Stimulated activated CD8-positive, alpha-beta memory T cell treated with anti-CD3 and anti-CD28 coated beads, Interleukin-7, amount 100 ng/mL, for 24 hours (primary cell): ENCODE data around the gene PRIMA1.
"Not testable (repeated sequence)": the region's sequence is repeated elsewhere in the genome, so short reads cannot be mapped to it uniquely, and the experiment has no call there.

Experiments
- DNase-seq: peaks from one replicate; pipeline ENCODE4 v3.0.0-alpha.2; 2020; ENCODE audit warnings: low read depth

The PRIMA1 gene

DNA sequence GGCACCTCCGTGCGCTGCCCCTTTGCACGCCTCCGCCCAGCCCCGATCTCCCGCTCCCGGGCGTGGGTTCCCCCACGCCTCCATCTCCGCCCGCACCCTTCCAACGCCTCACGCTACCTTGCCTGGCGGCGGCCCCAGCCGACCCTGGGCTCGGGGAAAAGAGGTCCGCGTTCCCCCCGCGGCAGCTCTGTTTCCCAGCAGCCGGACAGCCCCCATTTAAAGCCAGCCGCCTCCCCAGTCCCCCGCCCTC is at the start of gene PRIMA1:
TSS of gene PRIMA1 (minus strand) at position 193 of the 250 bp plus-strand sequence. CDS start 767 bp downstream, outside the sequence.
- no peak for DNase-seq

GRCh38 chr14:93834699-93835371 is 46.5 kb upstream of the PRIMA1 start:
- no peak for DNase-seq

DNA sequence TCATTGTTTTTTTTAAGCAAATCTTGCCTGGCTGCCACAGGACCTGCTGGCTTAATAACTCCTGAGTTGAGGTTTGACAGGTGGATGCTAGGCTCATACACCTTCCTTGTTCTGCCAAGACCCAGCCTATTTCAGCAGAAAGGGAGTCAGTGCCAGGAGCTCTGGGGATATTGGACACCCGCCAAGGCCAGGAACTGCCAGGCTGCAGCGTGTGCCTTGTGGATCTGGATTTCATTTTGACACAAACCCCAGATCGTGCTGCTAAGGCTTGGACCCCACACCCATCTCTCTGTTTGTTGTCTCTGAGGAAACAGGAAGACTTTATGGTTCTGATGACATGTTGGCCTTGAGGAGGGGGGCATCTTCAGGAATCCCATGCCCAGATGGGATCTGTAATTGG is 44.4 kb upstream of the PRIMA1 start:
- no peak for DNase-seq

DNA sequence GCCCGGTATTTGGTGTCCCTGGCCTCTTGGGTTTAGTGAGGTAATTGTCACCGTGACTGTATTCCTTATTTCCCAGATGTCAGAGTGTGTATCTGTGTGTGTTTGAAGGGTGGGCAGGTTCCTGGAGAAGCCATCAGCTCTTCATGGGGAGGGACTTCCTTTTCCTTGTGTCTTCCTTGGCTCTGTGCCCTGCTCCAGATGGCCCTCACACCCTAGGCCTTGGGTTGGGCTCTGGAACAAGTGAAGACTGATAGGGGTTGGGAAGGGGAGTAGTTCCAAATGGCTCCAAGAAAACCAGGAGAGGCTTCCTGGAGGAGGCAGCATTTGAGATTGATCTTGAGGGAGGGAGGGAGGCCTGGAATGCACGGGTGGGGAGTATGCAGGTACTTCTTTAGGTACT is 43.8 kb upstream of the PRIMA1 start:
- DNase-seq, result no peak

DNA sequence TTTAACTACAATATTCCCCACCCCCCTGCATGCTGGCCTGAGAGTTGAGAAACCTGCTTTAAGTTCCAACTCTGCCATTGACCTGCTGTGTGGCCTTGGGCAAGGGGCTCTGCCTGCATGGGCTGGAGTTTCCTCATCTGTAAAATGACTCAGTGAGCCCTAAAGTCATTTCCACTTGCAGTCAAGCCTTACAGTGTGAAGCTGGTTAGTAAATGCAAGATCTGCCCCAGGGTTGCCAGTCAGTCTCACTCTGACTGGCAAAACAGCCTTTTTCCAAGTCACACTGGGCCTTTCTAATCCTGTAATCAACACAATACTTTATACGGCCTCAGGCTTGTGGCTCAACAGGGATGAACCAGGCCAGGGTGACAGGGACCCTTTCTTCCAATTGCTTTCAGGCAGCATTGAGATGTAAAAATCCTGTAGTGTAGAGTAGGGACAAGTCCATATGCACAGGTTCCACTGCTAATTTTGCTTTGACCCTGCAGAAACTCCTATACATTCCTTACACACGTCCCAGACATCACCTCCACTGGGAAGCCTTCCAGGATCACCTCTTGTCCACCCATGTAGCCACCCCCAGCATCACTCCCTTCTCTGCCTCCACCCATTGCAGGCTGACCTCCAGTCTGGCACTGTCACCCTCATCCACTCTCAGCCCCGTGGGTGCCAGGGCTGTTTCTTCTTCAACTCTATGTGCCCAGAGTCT is 42.6 kb upstream of the PRIMA1 start:
- no peak for DNase-seq

DNA sequence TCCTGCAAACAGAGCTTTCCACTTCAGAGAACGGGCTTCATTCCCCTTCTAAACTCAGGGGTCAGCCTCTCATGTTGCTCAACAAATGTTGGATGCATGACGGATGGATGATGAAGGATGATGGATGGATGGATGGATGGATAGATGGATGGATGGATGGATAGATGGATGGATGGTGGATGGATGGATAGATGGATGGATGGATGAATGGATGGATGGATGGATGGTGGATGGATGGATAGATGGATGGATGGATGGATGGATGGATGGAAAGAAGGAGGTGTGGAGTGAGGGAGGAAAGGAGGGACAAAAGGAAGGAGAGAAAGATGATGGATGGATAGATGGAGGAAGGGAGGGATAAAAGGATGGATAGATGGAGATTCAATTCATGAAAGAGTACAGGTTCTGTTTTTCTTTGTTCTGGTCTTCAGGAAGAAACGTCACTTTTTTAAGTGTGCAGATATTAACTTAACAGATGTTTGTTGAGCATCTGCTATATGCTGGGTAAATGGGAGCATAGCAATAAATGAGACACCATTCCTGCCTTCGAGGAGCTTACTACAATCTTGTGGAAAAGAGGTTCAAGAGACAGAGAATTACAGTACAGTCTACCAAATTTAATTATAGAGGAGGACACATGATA is 41.7 kb upstream of the PRIMA1 start:
- no peak for DNase-seq

DNA sequence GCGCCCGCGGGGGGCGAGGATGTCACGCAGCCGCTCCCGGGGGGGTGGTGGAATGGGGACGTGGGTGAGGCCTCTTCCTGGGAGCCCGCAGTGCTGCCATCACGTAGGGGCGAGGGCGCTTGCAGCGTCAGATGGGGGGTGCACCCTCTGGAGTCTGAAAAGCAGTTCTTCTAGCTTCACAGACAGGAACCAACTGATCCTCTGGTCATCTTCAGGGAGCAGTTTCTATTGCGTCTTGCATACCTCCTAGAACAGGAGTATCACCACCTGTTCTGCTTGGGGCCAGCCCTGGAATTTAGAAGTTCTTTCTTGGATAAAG is 36.9 kb upstream of the PRIMA1 start:
- DNase-seq, result no peak

- DNase-seq, result no peak
Measured at GRCh38 chr14:93824518-93825234, 36.4 kb upstream of the PRIMA1 start.

- DNase-seq, result no peak
Measured at GRCh38 chr14:93824076-93824475, 35.8 kb upstream of the PRIMA1 start.

GRCh38 chr14:93821051-93821450 is 32.8 kb upstream of the PRIMA1 start:
- no peak for DNase-seq

GRCh38 chr14:93818857-93819256 is 30.6 kb upstream of the PRIMA1 start:
- DNase-seq, result no peak

DNA sequence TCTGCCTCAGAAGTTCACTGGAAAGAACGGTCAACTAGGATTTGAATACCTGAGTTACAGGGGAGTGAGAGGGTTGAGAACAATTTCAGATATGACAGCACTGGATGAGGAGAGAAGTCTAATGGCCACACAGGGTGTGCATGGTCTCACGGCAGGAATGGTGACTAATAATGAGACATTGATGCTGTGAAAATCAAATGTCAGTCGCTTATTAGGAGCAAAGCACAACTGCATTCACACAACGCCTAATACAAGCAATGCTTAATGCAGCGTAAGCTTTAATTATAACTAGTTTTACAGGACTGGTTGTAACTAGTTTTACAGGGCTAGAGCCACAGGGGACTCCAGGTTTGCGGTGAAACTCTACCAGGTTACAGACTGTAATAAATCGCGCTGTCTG is 23.4 kb upstream of the PRIMA1 start:
- DNase-seq, result no peak

- no peak for DNase-seq
Measured at GRCh38 chr14:93811020-93811419, 22.7 kb upstream of the PRIMA1 start.

DNA sequence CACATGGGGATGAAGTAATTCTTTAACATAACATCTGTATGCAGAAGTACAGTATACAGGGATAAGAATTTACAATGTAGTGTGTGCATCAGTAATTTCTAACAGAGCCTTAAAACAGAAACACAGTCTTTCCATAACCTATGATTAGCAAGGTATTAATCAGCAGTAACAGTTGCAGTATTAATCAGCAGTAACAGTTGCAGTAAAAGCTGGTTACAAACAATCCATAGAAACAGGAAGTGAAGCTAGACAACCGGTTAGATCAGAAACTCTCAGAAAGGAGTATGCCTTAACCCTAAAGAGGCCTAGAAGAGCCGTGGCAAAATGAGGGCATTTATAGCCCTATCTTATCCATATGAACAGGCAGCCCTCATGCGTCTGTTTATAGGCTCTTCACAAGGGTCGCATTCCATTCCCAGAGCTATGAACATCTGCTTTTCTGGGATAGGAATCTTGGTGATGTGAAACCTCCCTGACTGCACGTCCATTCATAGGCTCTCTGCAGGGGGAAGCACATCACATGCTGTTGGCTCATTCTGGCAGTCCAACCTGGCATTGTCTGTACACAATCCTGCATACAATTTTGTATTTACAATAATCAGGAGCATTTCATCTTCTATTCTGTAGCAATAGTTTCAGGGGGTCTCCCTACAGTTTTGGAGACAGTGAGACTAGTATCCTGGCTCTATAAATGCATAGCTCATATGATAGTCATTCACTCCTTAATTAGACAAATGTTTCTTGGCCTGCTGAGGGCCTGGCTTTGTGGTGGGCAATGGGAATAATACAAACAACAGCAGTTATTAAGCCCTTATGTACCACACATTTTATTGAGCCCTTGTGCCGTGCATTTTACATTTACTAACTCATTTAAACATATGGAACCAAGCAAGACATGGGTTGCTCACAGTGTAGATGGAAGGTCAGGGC is 21.5 kb upstream of the PRIMA1 start:
- not testable (repeated sequence) for DNase-seq

DNA sequence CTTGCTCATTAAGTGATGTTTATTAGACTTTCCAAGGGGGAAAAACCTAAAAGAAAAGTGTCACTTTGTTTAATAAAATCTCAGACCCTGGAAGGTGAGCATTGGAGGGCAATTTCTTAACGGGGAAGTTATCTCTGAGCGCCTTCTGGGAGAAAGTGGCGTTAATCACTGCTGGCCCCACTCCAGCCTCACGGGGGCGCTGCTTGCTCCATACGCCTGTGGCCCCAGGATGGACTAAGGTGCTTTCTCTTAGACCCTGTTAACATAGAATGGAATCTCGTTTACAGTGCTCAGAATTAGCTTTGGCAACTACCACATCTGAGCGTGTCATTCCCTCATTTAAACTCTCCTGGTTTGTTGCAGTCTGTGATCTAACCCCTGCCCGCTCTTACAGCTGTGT is 16.4 kb upstream of the PRIMA1 start:
- no peak for DNase-seq

DNA sequence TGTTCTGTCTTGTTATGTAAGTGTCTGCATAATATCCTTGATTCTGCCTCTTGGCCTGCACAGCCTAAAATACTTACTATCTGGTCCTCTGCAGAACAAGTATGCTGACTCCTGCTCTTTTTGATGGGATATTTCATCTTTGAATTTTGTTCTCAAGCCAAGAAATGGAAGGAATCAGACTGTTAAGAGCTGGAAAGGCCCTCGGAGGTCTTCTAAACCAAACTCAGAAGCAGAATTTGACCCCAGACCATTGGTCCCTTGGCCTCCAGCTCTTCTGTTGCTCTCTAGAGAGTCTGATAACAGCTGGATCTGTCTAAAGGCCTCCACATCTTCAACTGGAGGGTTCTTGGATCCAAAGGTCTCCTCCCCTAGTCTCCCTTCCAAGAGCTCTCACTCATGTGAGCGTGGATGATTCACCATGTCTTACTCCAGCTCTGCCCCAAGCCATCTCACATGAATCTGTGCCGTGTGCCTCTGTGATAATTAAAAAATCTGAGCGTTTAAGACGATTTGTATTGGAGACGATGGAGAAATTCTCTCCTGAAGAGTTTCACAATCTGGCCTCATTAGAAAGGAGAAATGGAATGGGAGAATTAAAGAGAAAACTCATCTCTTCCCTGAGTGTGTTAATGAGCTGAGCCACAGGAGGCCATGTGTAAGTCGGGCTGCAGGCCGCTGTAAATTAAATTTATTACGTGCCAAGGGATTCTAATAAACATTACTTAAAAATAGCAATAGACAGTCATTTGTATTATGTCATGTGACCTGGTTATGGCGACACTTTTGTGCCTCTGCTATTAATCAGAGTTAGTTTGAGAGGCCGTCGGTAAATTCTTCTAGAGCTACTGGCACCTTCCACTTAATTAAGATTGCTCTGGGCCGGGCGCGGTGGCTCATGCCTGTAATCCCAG is 15.4 kb upstream of the PRIMA1 start:
- DNase-seq, result no peak

GRCh38 chr14:93799989-93800921 is 12.0 kb upstream of the PRIMA1 start:
- no peak for DNase-seq

DNA sequence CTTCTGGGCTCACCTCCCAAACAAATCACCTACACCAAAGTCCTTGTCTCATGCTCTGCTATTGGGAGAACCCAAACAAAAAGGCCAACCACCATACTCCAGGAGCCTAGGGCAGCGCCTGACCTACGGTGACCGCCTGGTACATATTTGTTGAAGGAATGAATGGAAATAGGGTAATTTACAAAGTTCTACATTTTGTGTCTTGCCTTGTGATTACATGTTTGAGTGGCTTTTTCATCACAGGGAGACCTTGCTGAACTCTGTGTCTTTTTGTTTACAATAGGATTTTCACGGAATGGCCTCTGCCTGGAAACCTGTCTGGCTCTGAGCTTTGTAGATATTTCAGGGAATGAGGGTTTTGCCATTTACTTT is 11.3 kb upstream of the PRIMA1 start:
- no peak for DNase-seq

GRCh38 chr14:93797536-93797935 is 9.3 kb upstream of the PRIMA1 start:
- no peak for DNase-seq

DNA sequence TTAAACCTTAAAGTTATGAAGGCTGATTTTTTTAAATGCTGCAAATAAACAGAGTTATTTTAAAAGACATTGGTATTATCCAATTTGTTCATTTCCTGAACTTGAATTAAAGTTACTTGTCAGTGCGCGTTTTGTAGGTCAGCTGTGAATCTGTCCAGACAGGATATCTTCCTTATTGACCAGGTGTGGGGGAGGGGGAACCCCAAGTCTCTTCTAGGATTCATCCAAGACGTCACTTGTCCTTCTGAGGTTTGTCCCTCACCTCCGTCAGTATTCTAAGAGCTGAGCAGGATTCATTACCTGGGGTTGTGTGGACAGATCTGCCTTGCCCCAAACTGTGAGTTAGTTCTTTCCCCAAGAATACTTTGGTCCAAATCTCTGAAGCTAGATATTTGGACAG is 8.8 kb upstream of the PRIMA1 start:
- no peak for DNase-seq
